Spleen (tissue), 7 donors: Measurements from ENCODE around the gene PGAM2.

Source experiments
- CTCF ChIP-seq, 11 experiments: fragments of 200-600 bp in 7 of 11; fragments of 450-650 bp in 4 of 11; sonication (generic) in 4 of 11; IDR thresholded peaks in 8 of 11; conservative IDR thresholded peaks in 3 of 11; 1 replicate in 7 of 11; 2 replicates in 4 of 11; pipeline versions ENCODE4 v1.4.0 to v1.8.0; 2016 to 2021; ENCODE audit warnings: antibody characterized with exemption in 11 of 11, inconsistent platforms in 4 of 11, mild to moderate bottlenecking in 1 of 11
- POLR2A ChIP-seq, 3 donors: fragments of 450-650 bp; IDR thresholded peaks; one replicate each; pipeline ENCODE4 v1.5.1; 2017; ENCODE audit warnings: antibody characterized with exemption in 3 of 3, mild to moderate bottlenecking in 1 of 3
- POLR2AphosphoS5 ChIP-seq, 3 donors: sonication (generic); formaldehyde crosslinking; IDR thresholded peaks; one replicate each; pipeline ENCODE4 v1.5.1; 2017; ENCODE audit warnings: antibody characterized with exemption in 3 of 3
- donor health status: DM: no; HTN: no; CAD: no; lungs with moderate emphysema.
- donor health status: DM: no; HTN: no; CAD: no.
- donor health status: DM: no; HTN: no; CAD: no.

- TF ChIP-seq CTCF (IDR thresholded peaks at IDR 0.05 in 8 of 11, conservative IDR thresholded peaks at IDR 0.05 in 3 of 11) (no peak), POLR2A (IDR thresholded peaks at IDR 0.05) (no peak), POLR2AphosphoS5 (IDR thresholded peaks at IDR 0.05) (peak; percentile 49 to 74 (median 73))
Measured at GRCh38 chr7:44065431-44066110, at the start of gene PGAM2.
